Neutrophil (primary cell): ENCODE measurements around the gene ZNF283.

ENCODE experiments used
- H3K27ac ChIP-seq: fragments of 200-600 bp; sonication (generic); 2 replicates; pipeline ENCODE4 v1.5.1; 2016; ENCODE audit warnings: mild to moderate bottlenecking, moderate library complexity
- H3K27me3 ChIP-seq: fragments of 200-600 bp; sonication (generic); 2 replicates; pipeline ENCODE4 v1.6.0; 2016; ENCODE audit warnings: mild to moderate bottlenecking
- H3K36me3 ChIP-seq: fragments of 200-600 bp; sonication (generic); 2 replicates; pipeline ENCODE4 v1.5.1; 2017
- H3K4me1 ChIP-seq, 2 experiments: fragments of 200-600 bp in 1 of 2; sonication (generic) in 1 of 2; 1 replicate in 1 of 2; 2 replicates in 1 of 2; pipeline versions ENCODE4 v1.5.1 to v1.6.1; 2013 to 2016; ENCODE audit warnings: low read depth in 1 of 2, low read length in 1 of 2, mild to moderate bottlenecking in 1 of 2, moderate library complexity in 1 of 2; ENCODE audit not compliant: control insufficient read depth in 1 of 2, insufficient read depth in 1 of 2
- H3K4me3 ChIP-seq, 2 experiments: fragments of 200-600 bp in 1 of 2; sonication (generic) in 1 of 2; 1 replicate in 1 of 2; 2 replicates in 1 of 2; pipeline ENCODE4 v1.5.1; 2013 to 2016; ENCODE audit warnings: low read depth in 1 of 2, low read length in 1 of 2, mild to moderate bottlenecking in 1 of 2, moderate library complexity in 1 of 2
- H3K9me3 ChIP-seq: fragments of 200-600 bp; sonication (generic); 2 replicates; pipeline ENCODE4 v1.5.1; 2016
- CTCF ChIP-seq: fragments of 200-600 bp; sonication (generic); IDR thresholded peaks from 2 replicates; pipeline ENCODE4 v1.5.1; 2016; ENCODE audit warnings: antibody characterized with exemption

Gene ZNF283

GRCh38 chr19:43797556-43797955 lies 29.6 kb upstream of the ZNF283 start:
- peaks cover 89% of the 10 kb centered on the region for H3K27me3 ChIP-seq
- no peaks in the 10 kb centered on the region for H3K9me3 ChIP-seq
- H3K4me1 ChIP-seq: peaks cover 10 to 12% of the 10 kb centered on the region in 2 experiments
- no peak for TF ChIP-seq CTCF
- H3K36me3 ChIP-seq: no peaks in the 10 kb centered on the region
- no peak overlapping the region for H3K27ac ChIP-seq
- H3K4me3 ChIP-seq: no peak overlapping the region

GRCh38 chr19:43798026-43798545 lies 29.0 kb upstream of the ZNF283 start:
- Histone ChIP-seq H3K4me1 (peaks cover 10 to 12% of the 10 kb centered on the region in 2 experiments), H3K4me3 (peak overlapping the region; percentile 42 to 43), H3K36me3 (no peaks in the 10 kb centered on the region), H3K27me3 (peaks cover 85% of the 10 kb centered on the region), H3K9me3 (no peaks in the 10 kb centered on the region), H3K27ac (no peak overlapping the region)
- no peak for TF ChIP-seq CTCF

- H3K27ac ChIP-seq: no peak overlapping the region
- TF ChIP-seq CTCF: no peak
- peaks cover 10 to 12% of the 10 kb centered on the region in 2 experiments for H3K4me1 ChIP-seq
- no peaks in the 10 kb centered on the region for H3K36me3 ChIP-seq
- no peaks in the 10 kb centered on the region for H3K9me3 ChIP-seq
- peaks cover 80% of the 10 kb centered on the region for H3K27me3 ChIP-seq
- peak overlapping the region; percentile 42 to 43 for H3K4me3 ChIP-seq
These were observed 28.3 kb upstream of the ZNF283 start for GRCh38 chr19:43798546-43799409.

- H3K4me3 ChIP-seq: no peak overlapping the region
- no peak for TF ChIP-seq CTCF
- H3K4me1 ChIP-seq: peaks cover 10 to 12% of the 10 kb centered on the region in 2 experiments
- H3K27me3 ChIP-seq: peaks cover 72% of the 10 kb centered on the region
- no peaks in the 10 kb centered on the region for H3K9me3 ChIP-seq
- no peak overlapping the region for H3K27ac ChIP-seq
- H3K36me3 ChIP-seq: no peaks in the 10 kb centered on the region
These were observed 27.5 kb upstream of the ZNF283 start for GRCh38 chr19:43799502-43800142.

GRCh38 chr19:43802216-43802951 lies 24.7 kb upstream of the ZNF283 start, which contains the start of gene LYPD5:
TSS of gene LYPD5 (minus strand) at chr19:43802447. CDS start at chr19:43802380, 67 bp downstream.
- Histone ChIP-seq H3K9me3 (no peaks in the 10 kb centered on the region), H3K4me3 (no peak within 1 kb of the TSS), H3K27me3 (peaks cover 56% of the 10 kb centered on the region), H3K4me1 (peaks cover 10 to 12% of the 10 kb centered on the region in 2 experiments), H3K27ac (no peak within 1 kb of the TSS), H3K36me3 (no peaks in the 10 kb centered on the region)
- TF ChIP-seq CTCF: no peak
